Measurements from ENCODE around the gene DRGX. TPM values are rescaled to one million over a fixed set of nuclear protein-coding genes. Genes with fewer than 3 reads are reported as not detected.

DRGX gene
- total RNA-seq, 1 donor from 2014 or later = not detected

DNA sequence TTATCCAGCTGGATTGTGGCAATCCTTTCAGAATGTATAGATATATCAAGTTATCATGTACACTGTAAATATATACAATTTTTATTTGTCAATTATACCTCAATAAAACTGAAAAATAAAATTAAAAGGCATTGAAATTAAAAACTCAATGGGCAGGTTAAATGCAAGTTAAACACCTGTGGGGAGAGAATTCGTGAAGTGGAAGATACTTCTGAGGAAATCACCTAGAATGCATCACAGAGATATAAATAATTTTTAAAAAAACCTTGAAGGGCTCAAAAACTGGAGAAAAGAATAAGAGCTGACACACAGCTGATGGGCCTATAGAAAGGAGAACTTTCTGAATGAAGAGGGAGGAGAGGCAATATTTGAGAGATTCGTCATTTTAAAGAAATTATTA, 37.2 kb upstream of the DRGX start:
- H3K4me1 ChIP-seq = no peaks in the 10 kb centered on the region
- H3K36me3 ChIP-seq = no peaks in the 10 kb centered on the region
- no peak for DNase-seq (ENCODE audit: low spot score in 2 of 2)
- H3K9me3 ChIP-seq = peaks cover 0 to 8% of the 10 kb centered on the region in 2 donors
- intact Hi-C loops (cut with DNase I) = no loop called here
- no peaks in the 10 kb centered on the region for H3K27me3 ChIP-seq
- TF ChIP-seq, protein P1, sequence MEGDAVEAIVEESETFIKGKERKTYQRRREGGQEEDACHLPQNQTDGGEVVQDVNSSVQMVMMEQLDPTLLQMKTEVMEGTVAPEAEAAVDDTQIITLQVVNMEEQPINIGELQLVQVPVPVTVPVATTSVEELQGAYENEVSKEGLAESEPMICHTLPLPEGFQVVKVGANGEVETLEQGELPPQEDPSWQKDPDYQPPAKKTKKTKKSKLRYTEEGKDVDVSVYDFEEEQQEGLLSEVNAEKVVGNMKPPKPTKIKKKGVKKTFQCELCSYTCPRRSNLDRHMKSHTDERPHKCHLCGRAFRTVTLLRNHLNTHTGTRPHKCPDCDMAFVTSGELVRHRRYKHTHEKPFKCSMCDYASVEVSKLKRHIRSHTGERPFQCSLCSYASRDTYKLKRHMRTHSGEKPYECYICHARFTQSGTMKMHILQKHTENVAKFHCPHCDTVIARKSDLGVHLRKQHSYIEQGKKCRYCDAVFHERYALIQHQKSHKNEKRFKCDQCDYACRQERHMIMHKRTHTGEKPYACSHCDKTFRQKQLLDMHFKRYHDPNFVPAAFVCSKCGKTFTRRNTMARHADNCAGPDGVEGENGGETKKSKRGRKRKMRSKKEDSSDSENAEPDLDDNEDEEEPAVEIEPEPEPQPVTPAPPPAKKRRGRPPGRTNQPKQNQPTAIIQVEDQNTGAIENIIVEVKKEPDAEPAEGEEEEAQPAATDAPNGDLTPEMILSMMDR (IDR thresholded peaks at IDR 0.05) = no peak
- H3K27ac ChIP-seq = no peak overlapping the region
- no peak overlapping the region for H3K4me3 ChIP-seq

DNA sequence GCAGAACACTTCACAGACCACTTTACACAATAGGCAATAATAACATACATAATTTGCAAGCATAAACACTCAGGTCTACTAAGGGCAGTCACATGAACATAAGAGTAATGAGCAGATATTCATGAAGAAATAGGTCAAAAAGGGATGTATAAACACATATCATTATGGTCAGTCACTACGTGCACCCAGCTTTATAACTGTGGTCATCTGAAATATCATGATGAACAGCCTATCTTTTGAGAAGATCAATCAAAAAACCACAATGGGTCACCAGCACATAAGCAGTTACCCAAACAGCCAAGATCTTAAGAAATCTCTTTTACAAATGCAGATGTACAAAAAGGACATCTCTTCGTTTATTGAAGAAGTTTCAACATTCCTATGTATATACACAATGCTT, 35.5 kb upstream of the DRGX start:
- peaks cover 0 to 8% of the 10 kb centered on the region in 2 donors for H3K9me3 ChIP-seq
- no peak for DNase-seq (ENCODE audit: low spot score in 2 of 2)
- no peak overlapping the region for H3K27ac ChIP-seq
- no peaks in the 10 kb centered on the region for H3K27me3 ChIP-seq
- intact Hi-C loops (cut with DNase I) = no loop called here
- no peaks in the 10 kb centered on the region for H3K4me1 ChIP-seq
- no peaks in the 10 kb centered on the region for H3K36me3 ChIP-seq
- TF ChIP-seq, protein P1 (IDR thresholded peaks at IDR 0.05) = no peak
- H3K4me3 ChIP-seq = no peak overlapping the region

DNA sequence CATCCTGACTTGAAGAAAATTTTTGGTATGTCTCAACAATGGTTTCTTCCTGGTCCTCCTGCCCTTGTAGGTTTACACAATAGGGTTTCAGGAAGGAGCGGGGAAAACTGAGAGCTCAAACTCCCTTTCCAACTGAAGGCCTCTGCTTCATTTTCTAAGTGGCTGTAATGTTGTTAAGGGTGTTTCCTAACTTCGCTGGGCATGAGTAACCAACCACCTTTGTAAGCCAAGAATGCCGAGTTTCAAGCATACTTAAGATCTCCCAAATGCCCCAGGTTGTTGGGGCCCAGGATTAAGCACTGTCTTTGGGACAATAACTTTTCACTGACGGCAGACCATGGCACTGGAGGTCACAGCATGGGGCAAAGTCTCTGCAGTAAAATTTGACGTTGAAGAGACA, 33.6 kb upstream of the DRGX start:
- peaks cover 0 to 19% of the 10 kb centered on the region in 2 donors for H3K9me3 ChIP-seq
- no peaks in the 10 kb centered on the region for H3K4me1 ChIP-seq
- TF ChIP-seq, protein P1 (IDR thresholded peaks at IDR 0.05) = no peak
- no peak overlapping the region for H3K4me3 ChIP-seq
- intact Hi-C loops (cut with DNase I) = no loop called here
- H3K36me3 ChIP-seq = no peaks in the 10 kb centered on the region
- H3K27ac ChIP-seq = no peak overlapping the region
- no peaks in the 10 kb centered on the region for H3K27me3 ChIP-seq
- no peak for DNase-seq (ENCODE audit: low spot score in 2 of 2)

DNA sequence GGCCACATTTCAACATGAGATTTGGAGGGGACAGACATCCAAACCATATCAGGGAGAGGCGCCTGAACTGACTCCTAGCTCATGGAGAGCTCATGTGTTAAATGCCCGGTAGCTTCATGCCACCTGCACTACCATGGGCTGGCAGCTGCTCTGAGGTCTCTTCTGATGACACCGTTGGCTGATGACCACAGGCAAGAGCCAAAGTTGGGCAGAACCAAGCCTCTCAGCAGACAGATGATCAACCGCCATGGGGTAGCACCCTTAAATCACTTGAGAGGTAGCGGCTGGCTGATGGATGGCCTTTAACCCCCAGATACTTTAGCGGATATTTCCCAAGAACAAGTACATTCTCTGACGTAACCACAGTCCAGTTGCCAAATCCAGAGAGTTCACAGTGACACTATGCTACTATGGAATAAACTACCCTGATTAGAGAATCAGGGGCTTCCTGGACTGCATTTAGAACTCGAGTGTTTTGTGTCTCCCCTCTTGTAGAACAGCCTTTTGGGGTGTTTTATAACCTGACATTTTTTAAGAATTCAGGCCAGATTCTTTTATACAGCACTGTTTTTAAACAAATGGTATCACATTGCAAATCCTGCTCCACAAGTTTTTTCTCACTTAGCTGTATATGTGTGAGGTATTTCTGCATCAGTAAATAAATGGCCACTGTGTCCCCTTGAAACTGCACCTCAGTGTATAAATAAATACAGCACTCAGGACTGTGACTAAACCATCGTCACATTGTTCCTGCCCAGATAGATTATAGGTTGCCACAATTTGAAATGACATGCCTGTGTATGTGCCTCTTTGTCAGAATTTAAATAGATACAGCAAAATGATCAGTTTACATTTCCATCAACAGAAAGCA, 30.8 kb upstream of the DRGX start:
- Histone ChIP-seq H3K9me3 (peaks cover 0 to 14% of the 10 kb centered on the region in 2 donors), H3K36me3 (no peaks in the 10 kb centered on the region), H3K4me3 (no peak overlapping the region), H3K27me3 (no peaks in the 10 kb centered on the region), H3K27ac (no peak overlapping the region), H3K4me1 (no peaks in the 10 kb centered on the region)
- no peak for DNase-seq (ENCODE audit: low spot score in 2 of 2)
- TF ChIP-seq, protein P1 (IDR thresholded peaks at IDR 0.05) = no peak
- intact Hi-C loops (cut with DNase I) = no loop called here

DNA sequence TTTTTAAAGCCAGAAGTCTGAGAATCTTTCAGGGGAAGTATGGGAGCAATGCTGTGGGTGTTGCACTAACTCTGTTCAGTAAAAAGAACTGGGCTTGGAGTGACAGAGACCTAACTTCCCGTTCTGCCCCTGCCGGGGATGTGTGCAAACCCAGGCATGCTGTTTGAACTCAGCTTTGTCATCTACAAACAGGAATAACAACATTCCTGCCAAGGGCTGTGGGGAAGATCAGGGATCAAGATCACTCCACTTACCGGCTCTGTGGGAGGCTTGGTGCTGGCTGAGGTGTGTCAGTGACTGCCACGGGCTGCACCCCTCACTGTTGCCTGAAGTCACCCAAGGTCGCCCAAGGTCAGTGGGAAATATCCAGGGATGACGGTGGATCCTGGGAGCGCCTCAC, 23.1 kb upstream of the DRGX start:
- intact Hi-C loops (cut with DNase I) = no loop called here
- DNase-seq (ENCODE audit: low spot score in 2 of 2) = no peak
- H3K27me3 ChIP-seq = no peaks in the 10 kb centered on the region
- H3K36me3 ChIP-seq = no peaks in the 10 kb centered on the region
- H3K27ac ChIP-seq = no peak overlapping the region
- H3K4me3 ChIP-seq = no peak overlapping the region
- no peaks in the 10 kb centered on the region for H3K4me1 ChIP-seq
- H3K9me3 ChIP-seq = no peaks in the 10 kb centered on the region
- TF ChIP-seq, protein P1 (IDR thresholded peaks at IDR 0.05) = no peak

All from ascending aorta (tissue), 2 donors.